Measurements from ENCODE around the gene FHOD3. TPM values are rescaled to one million over a fixed set of nuclear protein-coding genes. Genes with fewer than 3 reads are reported as not detected.

FHOD3 gene
- total and polyA plus RNA-seq, 2 donors (not counting 1 experiment from before 2014, with no cell fraction given) = not detected

DNA sequence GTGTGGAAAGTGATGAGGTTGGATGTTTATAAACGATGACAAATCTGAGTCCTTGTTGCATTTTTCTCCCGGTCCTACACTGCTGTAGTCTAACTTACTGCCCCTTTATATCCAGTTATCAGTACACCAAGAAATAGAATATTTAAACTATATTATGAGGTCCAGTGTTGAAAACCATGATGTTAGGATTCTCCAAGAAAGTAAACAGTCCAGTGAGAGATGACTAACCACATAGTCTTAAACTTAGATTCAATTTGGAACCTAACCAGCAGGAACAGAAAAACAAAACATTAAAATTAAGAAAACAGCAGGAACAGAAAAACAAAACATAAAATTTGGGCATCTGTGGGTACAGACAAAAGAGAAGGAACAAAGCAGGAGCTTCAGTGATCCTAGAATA is 388.1 kb downstream of the FHOD3 start:
- Histone ChIP-seq H3K4me3 (ENCODE audit: control extremely low read depth in 1 of 5, extremely low read depth in 1 of 5, insufficient read depth in 1 of 5, low read depth in 2 of 5, low read length in 4 of 5) (no peak overlapping the region), H3K27ac (ENCODE audit: low read length in 2 of 2) (no peak overlapping the region), H4K20me1 (ENCODE audit: control insufficient read depth, insufficient read depth, low read length, poor library complexity, severe bottlenecking) (no peaks in the 10 kb centered on the region), H3K9me3 (ENCODE audit: control extremely low read depth in 1 of 3, control insufficient read depth in 2 of 3, insufficient read depth in 1 of 3, low read length in 2 of 3) (peaks cover 1 to 15% (median 3%) of the 10 kb centered on the region in 3 donors), H3K79me2 (ENCODE audit: control insufficient read depth, insufficient read depth, low read length) (no peaks in the 10 kb centered on the region), H3K27me3 (replicated peaks in 1 of 4; ENCODE audit: control extremely low read depth in 1 of 4, control insufficient read depth in 3 of 4, insufficient read depth in 4 of 4, low read length in 3 of 4) (peaks cover 0 to 11% (median 6%) of the 10 kb centered on the region in 4 experiments), H3K4me1 (ENCODE audit: control insufficient read depth in 2 of 2, insufficient read depth in 2 of 2, low read length in 2 of 2) (no peaks in the 10 kb centered on the region), H3K36me3 (replicated peaks in 1 of 2; ENCODE audit: control extremely low read depth in 1 of 2, control insufficient read depth in 1 of 2, extremely low read depth in 1 of 2, insufficient read depth in 2 of 2, low read length in 1 of 2) (no peaks in the 10 kb centered on the region), H3K9ac (ENCODE audit: low read length) (no peak overlapping the region), H3K4me2 (replicated peaks; ENCODE audit: low read depth, low read length, poor library complexity, severe bottlenecking) (no peak overlapping the region), H2AFZ (ENCODE audit: insufficient read depth, low read depth, low read length, poor library complexity, severe bottlenecking) (no peak overlapping the region)
- ATAC-seq (ENCODE audit: low read depth) = no peak
- intact Hi-C loops (cut with micrococcal nuclease) = no loop called here
- peaks cover 20% of the 10 kb centered on the region for H3K27me3 Mint-ChIP-seq
- ChIA-PET CTCF (no interaction called here), POLR2A (no interaction called here)
- no CpG with 5 or more reads among the region's 2 CpGs for WGBS (ENCODE audit: insufficient coverage)
- H3K4me1 Mint-ChIP-seq = no peaks in the 10 kb centered on the region
- no peak overlapping the region for H3K4me3 Mint-ChIP-seq
- TF ChIP-seq, protein P1, sequence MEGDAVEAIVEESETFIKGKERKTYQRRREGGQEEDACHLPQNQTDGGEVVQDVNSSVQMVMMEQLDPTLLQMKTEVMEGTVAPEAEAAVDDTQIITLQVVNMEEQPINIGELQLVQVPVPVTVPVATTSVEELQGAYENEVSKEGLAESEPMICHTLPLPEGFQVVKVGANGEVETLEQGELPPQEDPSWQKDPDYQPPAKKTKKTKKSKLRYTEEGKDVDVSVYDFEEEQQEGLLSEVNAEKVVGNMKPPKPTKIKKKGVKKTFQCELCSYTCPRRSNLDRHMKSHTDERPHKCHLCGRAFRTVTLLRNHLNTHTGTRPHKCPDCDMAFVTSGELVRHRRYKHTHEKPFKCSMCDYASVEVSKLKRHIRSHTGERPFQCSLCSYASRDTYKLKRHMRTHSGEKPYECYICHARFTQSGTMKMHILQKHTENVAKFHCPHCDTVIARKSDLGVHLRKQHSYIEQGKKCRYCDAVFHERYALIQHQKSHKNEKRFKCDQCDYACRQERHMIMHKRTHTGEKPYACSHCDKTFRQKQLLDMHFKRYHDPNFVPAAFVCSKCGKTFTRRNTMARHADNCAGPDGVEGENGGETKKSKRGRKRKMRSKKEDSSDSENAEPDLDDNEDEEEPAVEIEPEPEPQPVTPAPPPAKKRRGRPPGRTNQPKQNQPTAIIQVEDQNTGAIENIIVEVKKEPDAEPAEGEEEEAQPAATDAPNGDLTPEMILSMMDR (IDR thresholded peaks at IDR 0.05) = no peak
- TF ChIP-seq EZH2 (IDR thresholded peaks at IDR 0.05; ENCODE audit: borderline replicate concordance, insufficient read depth, low read depth, low read length, poor library complexity, severe bottlenecking) = no peak
- H3K9me3 Mint-ChIP-seq (ENCODE audit: insufficient read depth) = peaks cover 2% of the 10 kb centered on the region
- no peak for DNase-seq
- H3K27ac Mint-ChIP-seq = no peak overlapping the region

DNA sequence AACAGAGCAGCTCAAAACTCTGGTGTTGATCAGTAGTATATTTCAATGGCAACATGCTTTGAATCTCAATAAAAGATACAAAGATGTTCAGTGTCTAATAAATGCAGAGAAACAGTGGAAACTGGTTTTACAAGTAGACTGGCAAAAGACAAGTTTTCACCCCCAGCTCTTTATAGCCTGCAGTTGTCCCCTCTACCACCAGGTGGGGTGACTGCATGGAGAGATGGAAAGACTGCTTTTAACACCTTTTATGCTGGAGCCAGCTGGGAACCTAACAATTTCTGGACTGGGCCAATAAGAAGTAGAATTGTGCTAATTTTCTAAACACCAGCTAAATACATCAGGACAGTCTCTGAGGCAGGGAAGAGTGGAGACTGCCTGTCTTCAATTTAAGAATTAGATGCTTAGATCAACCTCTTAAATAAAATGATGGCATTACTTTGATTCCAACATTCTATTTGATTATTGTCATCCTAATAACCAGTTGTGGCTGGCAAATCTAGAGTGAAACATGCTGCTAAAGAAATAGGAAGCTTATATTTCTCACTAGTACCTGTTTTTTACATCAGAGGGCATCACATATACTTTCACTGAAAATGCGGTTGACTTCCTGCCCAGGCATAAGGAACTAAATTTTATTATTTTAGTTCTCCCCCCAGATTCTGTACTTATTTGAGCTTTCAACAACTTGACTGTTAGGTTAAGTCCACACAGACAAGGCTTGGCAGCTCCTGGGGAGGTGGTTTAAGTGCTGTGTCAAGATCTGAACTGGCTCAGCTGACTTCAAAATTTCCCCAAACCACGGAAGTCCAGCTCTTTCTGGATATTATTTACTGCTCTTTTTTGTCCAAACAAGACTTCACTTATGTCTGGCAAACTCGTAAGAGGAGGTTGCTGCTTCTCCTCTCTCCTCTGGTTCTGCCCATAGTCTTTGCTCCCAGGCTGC is 390.8 kb downstream of the FHOD3 start:
- Histone ChIP-seq H2AFZ (ENCODE audit: insufficient read depth, low read depth, low read length, poor library complexity, severe bottlenecking) (no peak overlapping the region), H3K4me1 (ENCODE audit: control insufficient read depth in 2 of 2, insufficient read depth in 2 of 2, low read length in 2 of 2) (no peaks in the 10 kb centered on the region), H3K27me3 (replicated peaks in 1 of 4; ENCODE audit: control extremely low read depth in 1 of 4, control insufficient read depth in 3 of 4, insufficient read depth in 4 of 4, low read length in 3 of 4) (peaks cover 0 to 10% (median 2%) of the 10 kb centered on the region in 4 experiments), H3K27ac (ENCODE audit: low read length in 2 of 2) (no peak overlapping the region), H3K36me3 (replicated peaks in 1 of 2; ENCODE audit: control extremely low read depth in 1 of 2, control insufficient read depth in 1 of 2, extremely low read depth in 1 of 2, insufficient read depth in 2 of 2, low read length in 1 of 2) (no peaks in the 10 kb centered on the region), H3K9me3 (ENCODE audit: control extremely low read depth in 1 of 3, control insufficient read depth in 2 of 3, insufficient read depth in 1 of 3, low read length in 2 of 3) (peaks cover 1 to 13% (median 3%) of the 10 kb centered on the region in 3 donors), H3K9ac (ENCODE audit: low read length) (no peak overlapping the region), H4K20me1 (ENCODE audit: control insufficient read depth, insufficient read depth, low read length, poor library complexity, severe bottlenecking) (no peaks in the 10 kb centered on the region), H3K4me3 (ENCODE audit: control extremely low read depth in 1 of 5, extremely low read depth in 1 of 5, insufficient read depth in 1 of 5, low read depth in 2 of 5, low read length in 4 of 5) (no peak overlapping the region), H3K4me2 (replicated peaks; ENCODE audit: low read depth, low read length, poor library complexity, severe bottlenecking) (no peak overlapping the region), H3K79me2 (ENCODE audit: control insufficient read depth, insufficient read depth, low read length) (no peaks in the 10 kb centered on the region)
- TF ChIP-seq EZH2 (IDR thresholded peaks at IDR 0.05; ENCODE audit: borderline replicate concordance, insufficient read depth, low read depth, low read length, poor library complexity, severe bottlenecking) = no peak
- TF ChIP-seq, protein P1 (IDR thresholded peaks at IDR 0.05) = peak; percentile 82
- no peak for ATAC-seq (ENCODE audit: low read depth)
- Mint-ChIP-seq H3K4me1 (no peaks in the 10 kb centered on the region), H3K27ac (no peak overlapping the region), H3K4me3 (no peak overlapping the region), H3K27me3 (peaks cover 18% of the 10 kb centered on the region), H3K9me3 (ENCODE audit: insufficient read depth) (peaks cover under 1% of the 10 kb centered on the region)
- WGBS (ENCODE audit: insufficient coverage) = 65% methylated on average over 2 of the region's 3 CpGs
- peak; percentile 35 for DNase-seq
- CTCF ChIA-PET = interaction anchor here (1.1 to 2.7 kb wide), 8 partner anchors 9 to 851 kb away, joined by 3 to 20 read pairs (median 4); partner anchors contain the start of genes KIAA1328 and TPGS2
- intact Hi-C loops (cut with micrococcal nuclease) = no loop called here
- POLR2A ChIA-PET = no interaction called here

Measured in B cell (primary cell).